Spleen (tissue), 7 donors: ENCODE results near the gene TM4SF18.

Experiments used
- POLR2A ChIP-seq, 3 donors: fragments of 450-650 bp; IDR thresholded peaks; one replicate each; pipeline ENCODE4 v1.5.1; 2017; ENCODE audit warnings: antibody characterized with exemption in 3 of 3, mild to moderate bottlenecking in 1 of 3
- POLR2AphosphoS5 ChIP-seq, 3 donors: sonication (generic); formaldehyde crosslinking; IDR thresholded peaks; one replicate each; pipeline ENCODE4 v1.5.1; 2017; ENCODE audit warnings: antibody characterized with exemption in 3 of 3
- TF ChIP-seq, protein P1 (sequence below), 11 experiments: fragments of 200-600 bp in 7 of 11; fragments of 450-650 bp in 4 of 11; sonication (generic) in 4 of 11; IDR thresholded peaks in 8 of 11; conservative IDR thresholded peaks in 3 of 11; 1 replicate in 7 of 11; 2 replicates in 4 of 11; pipeline versions ENCODE4 v1.4.0 to v1.8.0; 2016 to 2021; ENCODE audit warnings: antibody characterized with exemption in 11 of 11, inconsistent platforms in 4 of 11, mild to moderate bottlenecking in 1 of 11
- donor health status: DM: no; HTN: no; CAD: no; lungs with moderate emphysema.
- donor health status: DM: no; HTN: no; CAD: no.
- donor health status: DM: no; HTN: no; CAD: no.

DNA sequence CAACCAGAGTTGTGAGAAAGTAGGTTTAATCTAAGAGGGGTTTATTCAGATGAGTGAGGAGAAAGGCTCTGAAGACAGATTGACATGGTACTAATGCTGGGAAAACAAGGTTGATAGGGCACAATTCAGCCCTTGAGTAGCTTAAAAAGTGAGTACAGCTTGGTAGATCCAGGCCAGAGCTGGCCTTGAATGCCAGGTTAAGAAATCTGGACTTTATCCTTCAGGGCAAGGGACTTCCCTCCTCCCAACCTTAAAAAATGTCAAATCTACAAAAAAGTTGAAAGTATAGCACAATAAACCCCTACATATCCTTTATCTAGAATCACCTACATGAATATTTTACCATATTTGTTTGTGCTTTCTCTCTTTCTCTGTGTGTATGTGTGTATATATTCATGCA lies 7.9 kb downstream of the TM4SF18 start:
- TF ChIP-seq, protein P1, sequence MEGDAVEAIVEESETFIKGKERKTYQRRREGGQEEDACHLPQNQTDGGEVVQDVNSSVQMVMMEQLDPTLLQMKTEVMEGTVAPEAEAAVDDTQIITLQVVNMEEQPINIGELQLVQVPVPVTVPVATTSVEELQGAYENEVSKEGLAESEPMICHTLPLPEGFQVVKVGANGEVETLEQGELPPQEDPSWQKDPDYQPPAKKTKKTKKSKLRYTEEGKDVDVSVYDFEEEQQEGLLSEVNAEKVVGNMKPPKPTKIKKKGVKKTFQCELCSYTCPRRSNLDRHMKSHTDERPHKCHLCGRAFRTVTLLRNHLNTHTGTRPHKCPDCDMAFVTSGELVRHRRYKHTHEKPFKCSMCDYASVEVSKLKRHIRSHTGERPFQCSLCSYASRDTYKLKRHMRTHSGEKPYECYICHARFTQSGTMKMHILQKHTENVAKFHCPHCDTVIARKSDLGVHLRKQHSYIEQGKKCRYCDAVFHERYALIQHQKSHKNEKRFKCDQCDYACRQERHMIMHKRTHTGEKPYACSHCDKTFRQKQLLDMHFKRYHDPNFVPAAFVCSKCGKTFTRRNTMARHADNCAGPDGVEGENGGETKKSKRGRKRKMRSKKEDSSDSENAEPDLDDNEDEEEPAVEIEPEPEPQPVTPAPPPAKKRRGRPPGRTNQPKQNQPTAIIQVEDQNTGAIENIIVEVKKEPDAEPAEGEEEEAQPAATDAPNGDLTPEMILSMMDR (IDR thresholded peaks at IDR 0.05 in 8 of 11, conservative IDR thresholded peaks at IDR 0.05 in 3 of 11): no peak
- TF ChIP-seq POLR2A (IDR thresholded peaks at IDR 0.05) (no peak), POLR2AphosphoS5 (IDR thresholded peaks at IDR 0.05) (no peak)
